Measurements from ENCODE around the gene PTBP1. TPM values are rescaled to one million over a fixed set of nuclear protein-coding genes. Genes with fewer than 3 reads are reported as not detected.

The PTBP1 gene
- total RNA-seq (2022; extraction: Qiagen RNA extraction), result 179 to 224 TPM (median 212 TPM) in 5 replicates

DNA sequence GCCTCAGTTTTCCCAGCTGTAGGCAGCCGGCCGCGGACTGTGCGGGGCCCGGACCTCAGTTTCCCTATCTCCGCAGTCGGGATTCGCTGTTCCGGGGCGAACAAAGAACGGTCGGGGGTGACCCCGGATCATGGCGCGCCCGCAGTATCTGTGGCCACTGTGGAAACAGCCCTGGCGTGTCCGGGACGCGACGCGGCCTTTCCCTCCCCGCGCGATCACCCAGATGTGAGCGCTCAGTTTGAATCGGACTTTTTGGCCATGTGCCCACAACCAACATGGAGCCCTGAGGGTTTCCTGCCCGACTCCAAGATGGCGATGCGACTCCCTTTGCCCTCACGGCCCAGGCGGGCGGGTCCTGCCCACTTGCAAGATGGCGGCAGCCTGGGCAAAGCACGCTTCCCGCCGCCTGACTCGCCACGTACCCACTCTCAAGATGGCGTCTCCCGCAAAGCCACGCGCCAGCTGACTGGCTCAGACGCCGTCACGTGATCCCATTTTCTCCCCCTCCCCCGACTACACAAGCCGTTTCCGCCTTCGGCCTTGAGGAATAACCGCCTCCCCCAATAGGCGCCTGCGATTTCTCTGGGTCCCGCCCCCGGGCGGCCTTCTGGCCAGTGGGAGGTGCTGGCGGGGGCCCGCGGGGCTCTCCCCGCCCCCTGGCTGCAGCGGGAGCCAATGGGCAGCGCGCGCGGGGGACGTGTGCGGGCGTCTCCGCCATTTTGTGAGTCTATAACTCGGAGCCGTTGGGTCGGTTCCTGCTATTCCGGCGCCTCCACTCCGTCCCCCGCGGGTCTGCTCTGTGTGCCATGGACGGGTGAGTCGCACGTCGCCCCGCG, at the start of gene PTBP1:
TSS of gene PTBP1 (plus strand) at position 761 of the 836 bp plus-strand sequence. CDS start at position 807, 46 bp downstream.

GRCh38 chr19:750640-751423, 46.4 kb upstream of the PTBP1 start, which contains the start of gene MISP:
MISP (plus strand) TSS chr19:751112; CDS start chr19:756947, 5,835 bp downstream.

DNA sequence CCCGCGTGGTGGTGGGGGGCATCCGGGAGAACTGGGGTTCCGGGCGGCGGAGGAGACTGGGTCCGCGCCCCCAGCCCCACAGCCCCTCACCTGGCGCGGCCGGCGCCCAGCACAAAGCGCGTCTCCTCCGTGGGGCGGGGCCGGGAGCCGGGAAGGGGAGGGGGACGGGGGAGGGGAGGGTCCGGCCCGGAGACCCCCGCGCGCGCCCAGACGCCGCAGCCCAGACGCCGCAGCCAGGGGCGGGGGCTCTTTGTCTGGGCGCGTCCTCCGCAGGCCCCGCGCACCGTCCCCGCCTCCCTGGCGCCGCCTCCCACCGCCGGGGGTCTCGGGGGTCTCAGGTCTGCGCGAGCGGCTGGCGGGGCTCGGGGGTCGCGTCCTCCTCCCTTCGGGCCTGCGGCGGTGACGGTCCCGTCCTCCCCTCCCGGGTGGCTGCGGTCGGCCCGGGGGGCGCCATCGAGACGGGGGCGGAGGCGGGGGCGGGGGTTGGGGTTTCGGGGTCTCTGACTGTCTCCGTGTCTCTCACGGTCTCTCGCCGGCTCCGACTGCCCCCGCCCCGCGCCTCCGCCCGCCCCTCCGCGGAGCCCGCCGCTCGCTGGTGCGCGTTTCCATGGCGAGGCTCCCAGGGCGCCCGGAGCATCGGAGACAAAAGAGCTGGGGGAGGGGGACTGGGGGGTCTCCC, 24.7 kb downstream of the PTBP1 start, which contains the start of gene PLPPR3:
TSS of gene PLPPR3 (minus strand) at position 131 of the 679 bp plus-strand sequence. CDS start 396 bp downstream, outside the sequence.

GRCh38 chr19:827710-828321, 30.6 kb downstream of the PTBP1 start, which contains the start of gene AZU1:
AZU1 (plus strand) TSS chr19:827837; CDS start chr19:827847, 10 bp downstream.

GRCh38 chr19:840519-841206, 43.4 kb downstream of the PTBP1 start, which contains the start of gene PRTN3:
PRTN3 (plus strand) TSS chr19:840999; CDS start chr19:841009, 10 bp downstream.

GRCh38 chr19:852136-853013, 55.1 kb downstream of the PTBP1 start, which contains the start of gene ELANE:
ELANE (plus strand) TSS chr19:852303; CDS start chr19:852329, 26 bp downstream.

GRCh38 chr19:858868-859843, 61.9 kb downstream of the PTBP1 start, which contains the start of gene CFD:
CFD (plus strand) TSS chr19:859664; CDS start chr19:859690, 26 bp downstream.

Other genes starting within 250 kb of the PTBP1 start
- gene BSG, start 224.9 kb upstream of the PTBP1 start, total RNA-seq (2022; extraction: Qiagen RNA extraction), result 604 to 721 TPM (median 693 TPM) in 5 replicates
- 22.0 to 39.5 TPM (median 33.9 TPM) in 5 replicates for gene HCN2, start 207.6 kb upstream of the PTBP1 start, total RNA-seq (2022; extraction: Qiagen RNA extraction)
- gene POLRMT, start 163.9 kb upstream of the PTBP1 start, total RNA-seq (2022; extraction: Qiagen RNA extraction), result 68.6 to 97.5 TPM (median 89.4 TPM) in 5 replicates
- gene FGF22, start 157.6 kb upstream of the PTBP1 start, total RNA-seq (2022; extraction: Qiagen RNA extraction), result 0.26 to 0.68 TPM (median 0.39 TPM) in 5 replicates
- gene RNF126, start 134.2 kb upstream of the PTBP1 start, total RNA-seq (2022; extraction: Qiagen RNA extraction), result 48.1 to 71.4 TPM (median 68.3 TPM) in 5 replicates
- 215 to 309 TPM (median 261 TPM) in 5 replicates for gene FSTL3, start 121.1 kb upstream of the PTBP1 start, total RNA-seq (2022; extraction: Qiagen RNA extraction)
- 0.14 TPM in 1 of 5 replicates, not detected in the others for gene PRSS57, start 102.0 kb upstream of the PTBP1 start, total RNA-seq (2022; extraction: Qiagen RNA extraction)
- 11.0 to 17.2 TPM (median 15.6 TPM) in 5 replicates for gene PALM, start 88.5 kb upstream of the PTBP1 start, total RNA-seq (2022; extraction: Qiagen RNA extraction)
- 60.7 to 84.1 TPM (median 81.1 TPM) in 5 replicates for gene MISP, start 46.3 kb upstream of the PTBP1 start, total RNA-seq (2022; extraction: Qiagen RNA extraction)
- 2.6 to 5.1 TPM (median 3.6 TPM) in 5 replicates for gene PLPPR3, start 24.5 kb downstream of the PTBP1 start, total RNA-seq (2022; extraction: Qiagen RNA extraction)
- 0.20 to 0.28 TPM (median 0.24 TPM) in 4 of 5 replicates, not detected in the other for gene AZU1, start 30.4 kb downstream of the PTBP1 start, total RNA-seq (2022; extraction: Qiagen RNA extraction)
- gene PRTN3, start 43.5 kb downstream of the PTBP1 start, total RNA-seq (2022; extraction: Qiagen RNA extraction), result 0.17 to 0.66 TPM (median 0.42 TPM) in 5 replicates
- 0.09 to 0.23 TPM (median 0.17 TPM) in 4 of 5 replicates, not detected in the other for gene ELANE, start 54.9 kb downstream of the PTBP1 start, total RNA-seq (2022; extraction: Qiagen RNA extraction)
- gene CFD, start 62.2 kb downstream of the PTBP1 start, total RNA-seq (2022; extraction: Qiagen RNA extraction), result 10.1 to 20.7 TPM (median 16.8 TPM) in 5 replicates
- gene MED16, start 95.7 kb downstream of the PTBP1 start, total RNA-seq (2022; extraction: Qiagen RNA extraction), result 12.6 to 23.8 TPM (median 22.5 TPM) in 5 replicates
- not detected in 5 replicates for gene RNU6-9, start 96.0 kb downstream of the PTBP1 start, total RNA-seq (2022; extraction: Qiagen RNA extraction)
- 24.0 to 40.9 TPM (median 35.3 TPM) in 5 replicates for gene R3HDM4, start 115.8 kb downstream of the PTBP1 start, total RNA-seq (2022; extraction: Qiagen RNA extraction)
- 0.19 to 0.43 TPM (median 0.21 TPM) in 5 replicates for gene KISS1R, start 119.9 kb downstream of the PTBP1 start, total RNA-seq (2022; extraction: Qiagen RNA extraction)
- 2.8 to 6.6 TPM (median 5.6 TPM) in 5 replicates for gene ARID3A, start 128.6 kb downstream of the PTBP1 start, total RNA-seq (2022; extraction: Qiagen RNA extraction)
- 39.8 to 62.3 TPM (median 57.5 TPM) in 5 replicates for gene WDR18, start 186.9 kb downstream of the PTBP1 start, total RNA-seq (2022; extraction: Qiagen RNA extraction)
- 1.7 to 3.9 TPM (median 3.0 TPM) in 5 replicates for gene GRIN3B, start 203.0 kb downstream of the PTBP1 start, total RNA-seq (2022; extraction: Qiagen RNA extraction)
- gene TMEM259, start 223.7 kb downstream of the PTBP1 start, total RNA-seq (2022; extraction: Qiagen RNA extraction), result 62.1 to 144 TPM (median 130 TPM) in 5 replicates
- not detected in 5 replicates for gene RNU6-2, start 224.1 kb downstream of the PTBP1 start, total RNA-seq (2022; extraction: Qiagen RNA extraction)
- 93.3 to 117 TPM (median 109 TPM) in 5 replicates for gene CNN2, start 229.2 kb downstream of the PTBP1 start, total RNA-seq (2022; extraction: Qiagen RNA extraction)
- 11.1 to 20.7 TPM (median 16.9 TPM) in 5 replicates for gene ABCA7, start 242.7 kb downstream of the PTBP1 start, total RNA-seq (2022; extraction: Qiagen RNA extraction)